Thymus (tissue), 11 donors: ENCODE results near the gene MTF1. TPM values are rescaled to one million over a fixed set of nuclear protein-coding genes. Genes with fewer than 3 reads are reported as not detected.

Source experiments
- DNase-seq, 9 donors: peaks; one replicate each; pipeline ENCODE4 v3.0.0-alpha.2; 2013; ENCODE audit warnings: low spot score in 9 of 9, low read depth in 6 of 9, missing footprints in 1 of 9
- H3K27ac ChIP-seq, 2 donors: one replicate each; pipeline ENCODE4 v1.5.1; 2013; ENCODE audit warnings: control low read depth in 1 of 2, low read depth in 1 of 2, low read length in 1 of 2, mild to moderate bottlenecking in 1 of 2, moderate library complexity in 1 of 2
- H3K27me3 ChIP-seq, 2 donors: one replicate each; pipeline ENCODE4 v1.5.1; 2013; ENCODE audit warnings: low read length in 1 of 2; ENCODE audit not compliant: control insufficient read depth in 2 of 2, insufficient read depth in 1 of 2
- H3K36me3 ChIP-seq, 2 donors: one replicate each; pipeline ENCODE4 v1.5.1; 2013; ENCODE audit warnings: low read length in 1 of 2, mild to moderate bottlenecking in 1 of 2, moderate library complexity in 1 of 2; ENCODE audit not compliant: control insufficient read depth in 2 of 2, insufficient read depth in 2 of 2
- H3K4me1 ChIP-seq, 2 donors: one replicate each; pipeline ENCODE4 v1.5.1; 2013; ENCODE audit warnings: low read length in 2 of 2; ENCODE audit not compliant: control insufficient read depth in 2 of 2, insufficient read depth in 2 of 2
- H3K4me3 ChIP-seq, 2 donors: one replicate each; pipeline ENCODE4 v1.5.1; 2013; ENCODE audit warnings: low read length in 2 of 2, control low read depth in 1 of 2, mild to moderate bottlenecking in 1 of 2
- H3K9me3 ChIP-seq, 2 donors: one replicate each; pipeline ENCODE4 v1.5.1; 2013; ENCODE audit warnings: low read length in 1 of 2, mild to moderate bottlenecking in 1 of 2; ENCODE audit not compliant: control insufficient read depth in 2 of 2, insufficient read depth in 1 of 2
- WGBS: extraction: QIAGEN DNeasy Blood & Tissue Kit; methylation state at CpG from one replicate; pipeline ENCODE4 v1.1.7; 2013; 5-methylcytosine and 5-hydroxymethylcytosine counted together
- polyA plus RNA-seq: library from polyadenylated mRNA; stranded (reverse); fragments of 200-250 nt; gene quantifications from one replicate; pipeline ENCODE4 v1.2.3, GENCODE V29; 2013
- total RNA-seq: library from RNA; stranded (reverse); fragments of 120-200 nt; gene quantifications from one replicate; pipeline ENCODE4 v1.2.4, GENCODE V29; 2013
- donor health status: healthy.

Gene MTF1
- total and polyA plus RNA-seq, 2 donors = 1.2 to 3.1 TPM

DNA sequence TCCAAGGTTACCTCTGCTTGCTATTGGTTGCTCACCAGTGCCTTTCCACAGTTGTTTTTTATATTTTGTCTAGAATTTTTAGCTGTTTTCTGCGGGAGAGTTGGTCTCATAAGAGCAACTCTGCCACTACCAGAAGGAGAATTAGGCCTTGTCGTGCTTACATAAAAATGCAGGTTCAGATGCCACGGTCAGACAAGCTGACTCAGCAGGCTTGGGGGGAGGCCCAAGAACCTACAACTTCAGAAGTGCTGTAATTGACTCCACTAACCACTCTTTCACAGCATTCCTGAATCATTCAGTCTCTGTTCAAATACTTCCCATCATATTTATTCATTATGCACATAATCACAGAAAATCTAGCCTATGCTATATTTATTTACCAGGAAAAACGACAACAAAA lies 28.3 kb downstream of the MTF1 start:
- no peak overlapping the region for H3K27ac ChIP-seq
- 98% methylated on average over 4 of the region's 4 CpGs for WGBS
- no peaks in the 10 kb centered on the region for H3K9me3 ChIP-seq
- H3K4me3 ChIP-seq = no peak overlapping the region
- H3K4me1 ChIP-seq = no peaks in the 10 kb centered on the region
- no peak for DNase-seq
- H3K36me3 ChIP-seq = peaks cover 46 to 47% of the 10 kb centered on the region in 2 donors
- H3K27me3 ChIP-seq = no peaks in the 10 kb centered on the region

DNA sequence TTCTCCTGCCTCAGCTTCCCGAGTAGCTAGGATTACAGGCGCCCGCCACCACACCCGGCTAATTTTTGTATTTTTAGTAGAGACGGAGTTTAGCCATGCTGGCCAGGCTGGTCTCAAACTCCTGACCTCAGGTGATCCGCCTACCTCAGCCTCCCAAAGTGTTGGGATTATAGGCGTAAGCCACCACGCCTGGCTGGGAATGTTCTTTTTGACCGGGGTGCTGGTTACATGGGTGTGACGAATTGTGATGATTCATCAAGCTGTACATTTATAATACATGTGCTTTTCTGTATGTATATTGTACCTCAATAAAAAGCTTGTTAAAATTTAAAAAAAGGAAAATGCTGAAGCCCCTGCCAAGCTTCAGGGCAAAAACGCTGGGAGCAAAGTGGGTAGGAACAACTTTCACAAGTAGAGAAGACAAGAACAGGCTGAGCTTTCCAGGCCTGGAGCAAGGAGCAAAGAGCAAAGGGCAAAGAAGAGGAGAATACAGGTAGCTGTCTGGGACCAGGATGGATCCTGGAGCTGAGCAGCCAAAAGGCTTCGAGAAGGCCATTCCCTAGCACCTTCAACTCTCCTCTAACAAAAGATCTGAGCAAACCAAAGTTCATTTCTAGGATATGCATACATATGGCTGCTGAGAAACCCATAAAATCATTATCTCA lies 30.9 kb downstream of the MTF1 start:
- no peaks in the 10 kb centered on the region for H3K4me1 ChIP-seq
- H3K27ac ChIP-seq = no peak overlapping the region
- H3K36me3 ChIP-seq = peaks cover 28 to 30% of the 10 kb centered on the region in 2 donors
- H3K4me3 ChIP-seq = no peak overlapping the region
- WGBS = 98% methylated on average over 12 of the region's 12 CpGs
- no peaks in the 10 kb centered on the region for H3K27me3 ChIP-seq
- DNase-seq = no peak
- H3K9me3 ChIP-seq = no peaks in the 10 kb centered on the region

DNA sequence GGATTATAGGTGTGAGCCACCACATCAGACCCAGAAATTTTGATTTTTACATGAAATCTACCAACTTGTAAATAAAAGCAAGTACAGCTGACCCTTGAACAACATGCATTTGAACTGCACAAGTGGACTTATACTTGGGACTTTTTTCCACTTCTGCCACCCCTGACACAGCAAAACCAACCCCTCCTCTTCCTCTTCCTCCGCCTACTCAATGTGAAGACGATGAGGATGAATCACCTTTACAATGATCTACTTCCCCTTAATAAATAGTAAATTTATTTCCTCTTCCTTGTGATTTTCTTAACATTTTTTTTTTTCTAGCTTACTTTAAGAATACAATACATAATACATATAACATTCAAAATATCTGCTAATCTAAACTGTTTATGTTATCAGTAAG lies 33.9 kb downstream of the MTF1 start:
- H3K27ac ChIP-seq = no peak overlapping the region

GRCh38 chr1:37824001-37824400 lies 35.4 kb downstream of the MTF1 start:
- H3K27ac ChIP-seq = no peak overlapping the region
- 98% methylated on average over 2 of the region's 2 CpGs for WGBS
- peaks cover 32% of the 10 kb centered on the region in 2 donors for H3K36me3 ChIP-seq
- no peak for DNase-seq
- H3K27me3 ChIP-seq = no peaks in the 10 kb centered on the region
- no peak overlapping the region for H3K4me3 ChIP-seq
- no peaks in the 10 kb centered on the region for H3K4me1 ChIP-seq
- H3K9me3 ChIP-seq = no peaks in the 10 kb centered on the region

More for the DNA sequence above, 33.9 kb downstream of the MTF1 start:
- 84% methylated on average over 2 of the region's 2 CpGs for WGBS
- Histone ChIP-seq H3K36me3 (peaks cover 24 to 32% of the 10 kb centered on the region in 2 donors), H3K4me1 (no peaks in the 10 kb centered on the region), H3K9me3 (no peaks in the 10 kb centered on the region), H3K27me3 (no peaks in the 10 kb centered on the region), H3K4me3 (no peak overlapping the region)
- no peak for DNase-seq

GRCh38 chr1:37822906-37823815 lies 36.2 kb downstream of the MTF1 start:
- Histone ChIP-seq H3K27ac (no peak overlapping the region), H3K36me3 (peaks cover 26 to 32% of the 10 kb centered on the region in 2 donors), H3K4me3 (no peak overlapping the region), H3K4me1 (no peaks in the 10 kb centered on the region), H3K27me3 (no peaks in the 10 kb centered on the region), H3K9me3 (no peaks in the 10 kb centered on the region)
- DNase-seq = no peak
- 96% methylated on average over 9 of the region's 9 CpGs for WGBS

GRCh38 chr1:37821481-37821880 lies 37.9 kb downstream of the MTF1 start:
- Histone ChIP-seq H3K4me1 (no peaks in the 10 kb centered on the region), H3K4me3 (no peak overlapping the region), H3K27ac (no peak overlapping the region), H3K9me3 (no peaks in the 10 kb centered on the region), H3K36me3 (peaks cover 31 to 37% of the 10 kb centered on the region in 2 donors), H3K27me3 (no peaks in the 10 kb centered on the region)
- 97% methylated on average over 2 of the region's 2 CpGs for WGBS
- DNase-seq = no peak

- 85% methylated on average over 2 of the region's 2 CpGs for WGBS
- DNase-seq = no peak
- Histone ChIP-seq H3K27ac (no peak overlapping the region), H3K27me3 (no peaks in the 10 kb centered on the region), H3K36me3 (peaks cover 38 to 40% of the 10 kb centered on the region in 2 donors), H3K9me3 (no peaks in the 10 kb centered on the region), H3K4me1 (no peaks in the 10 kb centered on the region), H3K4me3 (no peak overlapping the region)
These were observed 41.9 kb downstream of the MTF1 start for GRCh38 chr1:37817481-37817880.

DNA sequence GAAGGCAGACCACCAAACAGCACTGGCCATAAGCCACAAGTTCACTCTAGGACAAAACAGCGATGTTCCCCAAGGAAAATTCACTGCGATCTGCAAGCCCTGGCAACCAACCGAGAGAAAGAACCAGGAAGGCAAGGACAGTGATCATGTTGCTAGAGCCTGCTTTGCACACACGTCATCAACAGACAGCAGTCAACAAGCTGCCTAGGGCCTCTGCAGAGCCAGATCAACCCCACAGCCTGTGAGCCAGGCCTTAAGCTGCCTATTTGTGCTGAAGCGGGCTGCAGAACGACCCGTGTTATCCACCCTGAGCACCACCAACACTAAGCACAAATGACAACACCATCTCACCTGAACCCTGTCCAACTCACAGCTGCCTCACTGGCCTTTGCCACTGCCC lies 45.1 kb downstream of the MTF1 start:
- Histone ChIP-seq H3K36me3 (peaks cover 19 to 30% of the 10 kb centered on the region in 2 donors), H3K27me3 (no peaks in the 10 kb centered on the region), H3K4me3 (no peak overlapping the region), H3K27ac (no peak overlapping the region), H3K9me3 (no peaks in the 10 kb centered on the region), H3K4me1 (no peaks in the 10 kb centered on the region)
- no peak for DNase-seq
- 96% methylated on average over 7 of the region's 7 CpGs for WGBS

GRCh38 chr1:37813529-37814145 lies 45.8 kb downstream of the MTF1 start:
- peaks cover 14 to 30% of the 10 kb centered on the region in 2 donors for H3K36me3 ChIP-seq
- WGBS = 95% methylated on average over 2 of the region's 2 CpGs

More at GRCh38 chr1:37813529-37814145, 45.8 kb downstream of the MTF1 start:
- Histone ChIP-seq H3K9me3 (no peaks in the 10 kb centered on the region), H3K27me3 (no peaks in the 10 kb centered on the region), H3K27ac (no peak overlapping the region), H3K4me1 (peaks cover 5 to 6% of the 10 kb centered on the region in 2 donors), H3K4me3 (no peak overlapping the region)
- no peak for DNase-seq
